ENCODE data around the gene SLC7A4.

DNA sequence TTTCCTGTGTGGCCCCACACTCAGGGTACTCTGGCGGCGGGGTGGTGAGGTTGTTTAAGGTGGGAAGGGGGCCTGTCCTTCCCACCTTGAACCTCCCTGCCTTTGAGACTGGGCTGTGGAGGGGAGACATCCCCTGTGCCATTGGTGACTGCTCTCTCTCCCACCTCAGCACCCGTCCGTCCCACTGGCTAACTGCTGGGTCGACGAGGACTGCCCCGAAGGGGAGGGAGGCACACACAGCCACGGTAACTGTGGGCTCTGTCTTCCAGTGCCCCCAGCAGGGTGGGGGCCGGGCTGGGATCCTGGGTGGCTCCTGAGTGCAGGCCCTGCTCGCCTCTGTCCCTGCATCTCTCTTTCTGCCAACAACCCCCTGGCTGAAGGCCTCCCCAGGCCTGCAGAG lies 9.9 kb downstream of the SLC7A4 start:
- TF ChIP-seq, protein P1, sequence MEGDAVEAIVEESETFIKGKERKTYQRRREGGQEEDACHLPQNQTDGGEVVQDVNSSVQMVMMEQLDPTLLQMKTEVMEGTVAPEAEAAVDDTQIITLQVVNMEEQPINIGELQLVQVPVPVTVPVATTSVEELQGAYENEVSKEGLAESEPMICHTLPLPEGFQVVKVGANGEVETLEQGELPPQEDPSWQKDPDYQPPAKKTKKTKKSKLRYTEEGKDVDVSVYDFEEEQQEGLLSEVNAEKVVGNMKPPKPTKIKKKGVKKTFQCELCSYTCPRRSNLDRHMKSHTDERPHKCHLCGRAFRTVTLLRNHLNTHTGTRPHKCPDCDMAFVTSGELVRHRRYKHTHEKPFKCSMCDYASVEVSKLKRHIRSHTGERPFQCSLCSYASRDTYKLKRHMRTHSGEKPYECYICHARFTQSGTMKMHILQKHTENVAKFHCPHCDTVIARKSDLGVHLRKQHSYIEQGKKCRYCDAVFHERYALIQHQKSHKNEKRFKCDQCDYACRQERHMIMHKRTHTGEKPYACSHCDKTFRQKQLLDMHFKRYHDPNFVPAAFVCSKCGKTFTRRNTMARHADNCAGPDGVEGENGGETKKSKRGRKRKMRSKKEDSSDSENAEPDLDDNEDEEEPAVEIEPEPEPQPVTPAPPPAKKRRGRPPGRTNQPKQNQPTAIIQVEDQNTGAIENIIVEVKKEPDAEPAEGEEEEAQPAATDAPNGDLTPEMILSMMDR (IDR thresholded peaks at IDR 0.05): no peak
- TF ChIP-seq POLR2A (IDR thresholded peaks at IDR 0.05) (no peak), EP300 (IDR thresholded peaks at IDR 0.05) (no peak)

All from upper lobe of left lung (tissue), 4 donors.